ENCODE results near the gene RAB3C. TPM values are rescaled to one million over a fixed set of nuclear protein-coding genes. Genes with fewer than 3 reads are reported as not detected.

Gene RAB3C
- total and polyA plus RNA-seq, 2 donors (not counting 1 experiment from before 2014, with no cell fraction given): not detected

GRCh38 chr5:58718269-58718978, 135.5 kb downstream of the RAB3C start:
- no peak for DNase-seq (ENCODE audit: low read depth in 2 of 2)
- no peak overlapping the region for H3K4me3 ChIP-seq (replicated peaks in 1 of 4; ENCODE audit: control extremely low read depth in 1 of 4, insufficient read depth in 1 of 4, low read depth in 3 of 4, low read length in 4 of 4)
- no peaks in the 10 kb centered on the region for H3K27me3 ChIP-seq (ENCODE audit: control insufficient read depth, insufficient read depth, low read length)
- no peaks in the 10 kb centered on the region for H4K20me1 ChIP-seq (ENCODE audit: control insufficient read depth, extremely low read depth, insufficient read depth, low read length)
- H3K4me2 ChIP-seq (ENCODE audit: extremely low read depth, insufficient read depth, low read length): no peak overlapping the region
- no peaks in the 10 kb centered on the region for H3K9me3 ChIP-seq (ENCODE audit: control insufficient read depth, insufficient read depth, low read depth, low read length)
- H2AFZ ChIP-seq (ENCODE audit: low read length): no peak overlapping the region
- H3K36me3 ChIP-seq (ENCODE audit: control insufficient read depth, insufficient read depth, low read length): no peaks in the 10 kb centered on the region
- no peak overlapping the region for H3K27ac ChIP-seq (ENCODE audit: insufficient read depth, low read length)
- H3K79me2 ChIP-seq (ENCODE audit: control insufficient read depth, insufficient read depth, low read length): no peaks in the 10 kb centered on the region
- TF ChIP-seq EZH2 (IDR thresholded peaks at IDR 0.05; ENCODE audit: low read length, missing control alignments): no peak
- TF ChIP-seq, protein P1, sequence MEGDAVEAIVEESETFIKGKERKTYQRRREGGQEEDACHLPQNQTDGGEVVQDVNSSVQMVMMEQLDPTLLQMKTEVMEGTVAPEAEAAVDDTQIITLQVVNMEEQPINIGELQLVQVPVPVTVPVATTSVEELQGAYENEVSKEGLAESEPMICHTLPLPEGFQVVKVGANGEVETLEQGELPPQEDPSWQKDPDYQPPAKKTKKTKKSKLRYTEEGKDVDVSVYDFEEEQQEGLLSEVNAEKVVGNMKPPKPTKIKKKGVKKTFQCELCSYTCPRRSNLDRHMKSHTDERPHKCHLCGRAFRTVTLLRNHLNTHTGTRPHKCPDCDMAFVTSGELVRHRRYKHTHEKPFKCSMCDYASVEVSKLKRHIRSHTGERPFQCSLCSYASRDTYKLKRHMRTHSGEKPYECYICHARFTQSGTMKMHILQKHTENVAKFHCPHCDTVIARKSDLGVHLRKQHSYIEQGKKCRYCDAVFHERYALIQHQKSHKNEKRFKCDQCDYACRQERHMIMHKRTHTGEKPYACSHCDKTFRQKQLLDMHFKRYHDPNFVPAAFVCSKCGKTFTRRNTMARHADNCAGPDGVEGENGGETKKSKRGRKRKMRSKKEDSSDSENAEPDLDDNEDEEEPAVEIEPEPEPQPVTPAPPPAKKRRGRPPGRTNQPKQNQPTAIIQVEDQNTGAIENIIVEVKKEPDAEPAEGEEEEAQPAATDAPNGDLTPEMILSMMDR (conservative IDR thresholded peaks at IDR 0.05 in 1 of 2, IDR thresholded peaks at IDR 0.05 in 1 of 2; ENCODE audit: low read depth in 1 of 2, low read length in 2 of 2): no peak
- H3K4me1 ChIP-seq (ENCODE audit: control insufficient read depth, extremely low read depth, insufficient read depth, low read length): no peaks in the 10 kb centered on the region
- no peak overlapping the region for H3K9ac ChIP-seq (ENCODE audit: insufficient read depth, low read length)

GRCh38 chr5:58722160-58722559, 139.3 kb downstream of the RAB3C start:
- Histone ChIP-seq H3K4me3 (replicated peaks in 1 of 4; ENCODE audit: control extremely low read depth in 1 of 4, insufficient read depth in 1 of 4, low read depth in 3 of 4, low read length in 4 of 4) (no peak overlapping the region), H3K79me2 (ENCODE audit: control insufficient read depth, insufficient read depth, low read length) (no peaks in the 10 kb centered on the region), H3K9ac (ENCODE audit: insufficient read depth, low read length) (no peak overlapping the region), H3K36me3 (ENCODE audit: control insufficient read depth, insufficient read depth, low read length) (no peaks in the 10 kb centered on the region), H3K4me1 (ENCODE audit: control insufficient read depth, extremely low read depth, insufficient read depth, low read length) (no peaks in the 10 kb centered on the region), H3K9me3 (ENCODE audit: control insufficient read depth, insufficient read depth, low read depth, low read length) (no peaks in the 10 kb centered on the region), H2AFZ (ENCODE audit: low read length) (no peak overlapping the region), H4K20me1 (ENCODE audit: control insufficient read depth, extremely low read depth, insufficient read depth, low read length) (no peaks in the 10 kb centered on the region), H3K27me3 (ENCODE audit: control insufficient read depth, insufficient read depth, low read length) (no peaks in the 10 kb centered on the region), H3K4me2 (ENCODE audit: extremely low read depth, insufficient read depth, low read length) (no peak overlapping the region), H3K27ac (ENCODE audit: insufficient read depth, low read length) (no peak overlapping the region)
- TF ChIP-seq, protein P1 (conservative IDR thresholded peaks at IDR 0.05 in 1 of 2, IDR thresholded peaks at IDR 0.05 in 1 of 2; ENCODE audit: low read depth in 1 of 2, low read length in 2 of 2): no peak
- TF ChIP-seq EZH2 (IDR thresholded peaks at IDR 0.05; ENCODE audit: low read length, missing control alignments): no peak
- DNase-seq (ENCODE audit: low read depth in 2 of 2): no peak

DNA sequence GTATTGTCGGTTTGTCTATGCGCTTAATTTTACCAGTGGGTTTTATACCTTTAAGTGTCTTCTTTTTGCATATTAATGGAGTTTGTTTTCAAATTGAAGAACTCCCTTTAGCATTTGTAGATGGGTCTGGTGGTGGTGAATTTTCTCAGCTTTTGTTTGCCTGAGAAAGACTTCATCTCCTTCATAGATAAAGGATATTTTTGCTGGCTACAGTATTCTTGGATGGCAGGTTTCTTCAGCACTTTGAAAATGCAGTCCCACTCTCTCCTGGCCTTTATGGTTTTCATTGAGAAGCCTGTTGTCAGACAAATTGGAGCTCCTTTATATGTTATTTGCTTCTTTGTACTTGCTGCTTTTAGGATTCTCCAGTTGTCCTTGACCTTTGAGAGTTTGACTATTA, 142.1 kb downstream of the RAB3C start:
- no peak overlapping the region for H2AFZ ChIP-seq (ENCODE audit: low read length)
- H3K9ac ChIP-seq (ENCODE audit: insufficient read depth, low read length): no peak overlapping the region
- H3K4me1 ChIP-seq (ENCODE audit: control insufficient read depth, extremely low read depth, insufficient read depth, low read length): no peaks in the 10 kb centered on the region
- no peak for DNase-seq (ENCODE audit: low read depth in 2 of 2)
- H3K9me3 ChIP-seq (ENCODE audit: control insufficient read depth, insufficient read depth, low read depth, low read length): no peaks in the 10 kb centered on the region
- no peak overlapping the region for H3K4me3 ChIP-seq (replicated peaks in 1 of 4; ENCODE audit: control extremely low read depth in 1 of 4, insufficient read depth in 1 of 4, low read depth in 3 of 4, low read length in 4 of 4)
- no peak overlapping the region for H3K27ac ChIP-seq (ENCODE audit: insufficient read depth, low read length)
- no peaks in the 10 kb centered on the region for H3K36me3 ChIP-seq (ENCODE audit: control insufficient read depth, insufficient read depth, low read length)
- TF ChIP-seq, protein P1 (conservative IDR thresholded peaks at IDR 0.05 in 1 of 2, IDR thresholded peaks at IDR 0.05 in 1 of 2; ENCODE audit: low read depth in 1 of 2, low read length in 2 of 2): no peak
- TF ChIP-seq EZH2 (IDR thresholded peaks at IDR 0.05; ENCODE audit: low read length, missing control alignments): no peak
- H3K79me2 ChIP-seq (ENCODE audit: control insufficient read depth, insufficient read depth, low read length): no peaks in the 10 kb centered on the region
- no peaks in the 10 kb centered on the region for H3K27me3 ChIP-seq (ENCODE audit: control insufficient read depth, insufficient read depth, low read length)
- no peak overlapping the region for H3K4me2 ChIP-seq (ENCODE audit: extremely low read depth, insufficient read depth, low read length)
- no peaks in the 10 kb centered on the region for H4K20me1 ChIP-seq (ENCODE audit: control insufficient read depth, extremely low read depth, insufficient read depth, low read length)
